GM19324 (cell line): ENCODE results near the gene CMAS.
"Not testable (repeated sequence)": the region's sequence is repeated elsewhere in the genome, so short reads cannot be mapped to it uniquely, and the experiment has no call there.

Experiments used
- ATAC-seq: cut with Tn5 transposase; IDR thresholded peaks from one replicate; pipeline ENCODE4 v1.9.1; 2021; ENCODE audit warnings: mild to moderate bottlenecking, moderate library complexity; ENCODE audit not compliant: unreplicated experiment, low FRiP score

Gene CMAS

DNA sequence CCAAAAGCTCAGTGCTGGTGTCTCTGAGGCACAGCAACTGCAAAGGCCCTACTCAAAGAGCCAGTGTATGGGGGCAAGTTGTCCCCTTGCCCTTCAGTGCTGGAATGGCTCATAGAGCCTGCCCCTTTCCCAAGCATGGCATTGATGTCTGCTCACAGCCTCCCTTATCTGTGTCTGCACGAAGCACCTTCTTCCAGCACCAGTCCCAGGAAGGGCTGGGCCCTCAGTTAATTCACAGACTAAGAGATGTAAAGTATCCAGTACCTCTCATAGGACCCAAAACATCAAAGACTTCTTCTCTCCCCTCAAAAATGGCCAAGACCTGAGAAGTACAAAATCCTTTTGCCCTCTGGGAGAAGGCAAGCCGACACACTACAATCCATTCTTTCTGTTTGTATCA is 1.6 kb upstream of the CMAS start:
- ATAC-seq: no peak

DNA sequence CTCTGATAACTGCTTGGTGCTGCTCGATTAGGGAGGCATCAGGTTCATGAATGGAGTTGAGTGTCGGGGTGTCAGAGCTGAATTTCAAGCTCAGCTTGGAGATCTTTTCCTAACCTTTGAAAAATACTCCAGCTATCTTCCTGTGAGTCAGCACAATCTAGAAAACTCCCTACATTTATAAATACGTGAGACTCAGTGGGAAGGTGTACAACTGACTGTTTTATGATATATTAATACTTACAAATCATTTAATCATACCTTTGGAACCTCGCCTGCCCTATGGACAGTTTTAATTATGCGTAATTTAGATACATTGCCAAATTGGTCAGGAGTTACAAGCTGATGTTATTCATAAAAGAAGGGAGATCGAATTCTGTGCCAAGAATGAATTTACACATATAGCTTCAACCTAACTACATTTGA is 961 bp downstream of the CMAS start:
- ATAC-seq: no peak

DNA sequence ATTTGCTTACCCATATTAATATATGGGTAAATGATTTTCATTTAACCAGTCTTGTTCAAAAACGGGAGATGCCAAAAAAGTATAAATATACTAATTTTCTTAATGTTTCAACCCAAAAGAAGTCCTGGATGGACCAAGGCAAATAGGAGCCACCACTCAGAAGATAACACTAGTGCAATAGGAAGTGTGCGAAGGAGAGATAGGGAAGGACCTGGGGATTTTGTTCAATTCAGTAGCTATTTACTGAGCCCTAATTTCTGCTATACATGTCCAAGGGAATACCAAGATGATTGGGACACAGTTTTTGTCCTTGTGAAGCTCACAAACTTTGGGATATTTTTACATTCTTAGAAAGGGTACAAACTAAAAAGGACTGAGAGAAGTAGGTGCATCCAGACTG is 1.5 kb downstream of the CMAS start:
- no peak for ATAC-seq

DNA sequence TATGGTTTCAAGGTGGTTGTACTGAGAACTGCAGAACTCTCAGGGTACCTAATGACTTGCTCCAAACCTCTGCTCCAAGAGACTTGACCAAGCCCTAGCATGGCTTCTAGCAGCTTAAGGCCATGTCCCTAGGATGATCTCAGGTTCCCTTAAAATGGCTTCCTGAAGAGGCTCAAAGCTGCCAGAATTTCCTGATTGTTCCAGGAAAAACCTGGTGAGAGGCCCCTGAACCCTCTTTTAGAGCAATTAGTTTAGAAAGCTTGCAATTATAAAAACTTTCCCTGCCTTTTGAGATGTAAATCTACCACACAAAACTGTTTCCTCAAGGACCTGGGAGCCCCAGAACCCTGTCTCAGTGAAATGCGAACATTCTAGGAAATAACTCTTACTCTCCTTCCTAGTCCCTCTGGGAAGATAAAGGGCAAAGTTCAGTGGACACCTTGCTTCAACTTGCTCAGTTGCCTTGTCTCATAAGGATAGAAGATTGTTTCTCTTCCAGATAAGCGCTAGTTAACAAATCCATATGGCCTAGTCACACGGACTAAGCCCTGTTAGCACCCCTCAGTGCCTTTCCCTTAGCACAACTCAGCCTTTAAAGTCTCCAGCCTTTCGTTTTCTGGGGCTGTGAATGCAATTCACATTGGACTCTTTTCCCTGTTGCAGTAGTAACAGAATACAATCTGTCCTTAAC is 2.5 kb downstream of the CMAS start:
- no peak for ATAC-seq

DNA sequence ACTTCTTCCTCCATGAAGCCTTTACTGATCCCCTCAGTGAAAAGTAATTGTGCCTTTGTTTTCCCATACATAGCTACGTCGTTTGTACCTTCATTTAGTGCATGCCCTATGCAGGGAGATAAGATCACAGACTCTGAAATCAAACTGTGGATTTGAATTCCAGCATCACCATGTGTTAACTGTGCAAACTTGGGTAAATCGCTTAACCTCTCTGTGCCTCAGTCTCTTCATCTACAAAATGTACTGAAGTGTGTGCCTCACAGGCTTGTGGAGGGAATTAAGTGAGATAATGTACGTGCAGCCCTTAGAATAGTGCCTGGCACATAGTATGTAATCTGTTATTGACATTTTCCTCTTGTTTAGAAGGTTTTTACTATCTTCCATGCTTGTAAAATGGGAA is 4.1 kb downstream of the CMAS start:
- ATAC-seq: no peak

DNA sequence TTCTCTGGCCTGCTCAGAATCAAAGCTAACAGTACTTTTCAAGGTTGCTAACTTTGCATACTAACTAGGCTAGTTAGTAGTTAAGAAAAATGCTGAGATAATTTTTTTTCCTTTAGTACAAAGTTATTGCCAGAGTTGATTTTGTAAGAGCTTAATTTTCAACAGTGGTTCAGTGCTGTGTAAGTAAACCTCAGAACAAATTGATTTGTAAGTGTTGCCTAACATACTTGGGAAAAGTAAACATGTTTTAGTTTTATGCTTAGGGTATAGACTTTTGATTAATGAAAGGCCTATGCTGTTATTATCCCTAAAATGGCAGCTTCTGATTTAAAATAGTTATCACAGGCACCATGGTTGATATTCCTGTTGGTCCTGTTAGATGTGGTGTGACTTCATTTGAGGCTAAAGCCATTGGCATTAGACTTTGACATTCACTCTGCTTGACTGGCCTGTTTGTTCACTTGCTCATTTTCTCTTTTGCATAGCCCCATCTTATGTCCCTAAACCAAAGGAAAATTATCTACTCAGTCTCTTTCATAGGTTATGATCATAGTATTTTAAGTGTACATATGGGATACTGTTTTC is 5.2 kb downstream of the CMAS start:
- no peak for ATAC-seq

DNA sequence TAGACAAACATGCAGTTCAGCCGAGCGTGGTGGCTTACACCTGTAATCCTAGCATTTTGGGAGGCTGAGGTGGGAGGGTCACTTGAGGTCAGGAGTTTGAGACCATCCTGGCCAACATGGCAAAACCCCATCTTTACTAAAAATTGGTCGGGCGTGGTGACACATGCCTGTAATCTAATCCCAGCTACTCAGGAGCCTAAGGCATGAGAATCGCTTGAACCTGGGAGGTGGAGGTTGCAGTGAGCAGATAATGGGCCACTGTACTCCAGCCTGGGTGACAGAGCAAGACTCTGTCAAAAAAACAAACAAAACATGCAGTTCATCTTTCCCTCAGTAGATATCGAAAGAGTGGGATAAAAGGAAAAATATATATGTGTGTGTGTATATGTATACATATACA is 7.0 kb downstream of the CMAS start:
- ATAC-seq: not testable (repeated sequence)

DNA sequence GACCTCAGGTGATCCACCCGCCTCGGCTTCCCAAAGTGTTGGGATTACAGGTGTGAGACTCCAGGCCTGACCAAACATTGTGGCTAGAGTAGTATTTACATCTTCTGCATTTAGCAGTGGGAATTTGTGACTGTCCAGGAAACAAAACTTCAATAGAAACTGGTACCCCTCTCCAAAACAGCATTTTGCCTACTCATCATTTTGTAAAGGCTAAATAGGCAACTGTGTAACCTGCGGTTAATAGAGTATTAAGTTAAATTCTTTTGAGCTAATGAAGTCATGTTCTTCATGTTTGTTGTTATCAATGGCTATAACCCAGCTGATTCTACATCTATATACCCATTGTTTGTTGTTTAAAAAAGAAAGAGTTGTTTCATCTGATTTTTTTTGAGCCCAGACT is 8.1 kb downstream of the CMAS start:
- no peak for ATAC-seq

DNA sequence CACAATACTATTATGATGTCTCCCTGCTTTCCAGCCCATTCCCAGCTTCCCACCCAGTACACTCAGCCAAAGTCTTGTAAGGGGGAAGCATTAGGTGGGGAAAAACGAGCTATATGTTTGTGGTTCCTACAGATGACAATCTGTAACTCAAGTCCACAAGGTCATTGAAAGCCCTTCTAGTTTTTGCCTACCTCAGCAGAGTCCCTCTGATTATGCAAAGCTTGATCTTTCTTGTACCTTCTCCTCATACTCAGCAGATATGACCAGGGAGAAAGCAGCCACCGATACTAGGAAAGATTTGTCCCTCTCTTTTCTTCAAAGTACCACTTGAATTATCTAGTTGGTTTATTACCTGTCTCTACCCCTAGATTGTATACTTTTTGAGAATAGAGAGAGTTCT is 10.6 kb downstream of the CMAS start:
- ATAC-seq: no peak

DNA sequence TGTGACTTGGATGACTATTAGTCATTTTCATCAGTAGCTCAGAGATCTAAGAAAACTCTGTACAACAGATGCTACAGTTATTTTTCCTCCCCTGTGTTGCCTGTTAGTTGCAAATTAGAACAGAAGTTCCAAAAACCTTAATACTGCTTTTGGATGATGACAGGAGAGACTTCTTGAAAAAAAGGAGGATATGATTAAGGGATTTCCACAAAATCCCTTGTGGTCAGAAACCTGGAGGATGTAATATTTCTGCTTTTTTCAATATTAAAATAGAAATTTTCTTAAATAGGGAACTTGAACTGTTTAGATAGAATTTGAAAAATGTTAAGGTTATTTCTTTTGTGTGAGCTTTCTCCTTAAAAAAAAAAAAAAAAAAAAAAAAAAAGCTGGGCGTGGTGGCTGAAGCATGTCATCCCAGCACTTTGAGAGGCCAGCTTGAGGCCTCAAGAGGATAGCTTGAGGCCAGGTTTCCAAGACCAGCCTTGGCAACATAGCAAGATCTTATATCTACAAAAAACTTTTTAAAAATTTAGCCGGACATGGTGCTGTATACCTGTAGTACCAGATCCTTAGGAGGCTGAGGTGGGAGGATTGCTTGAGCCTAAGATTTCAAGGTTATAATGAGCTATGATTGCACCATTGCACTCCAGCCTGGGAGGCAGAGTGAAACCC is 14.1 kb downstream of the CMAS start:
- ATAC-seq: no peak

DNA sequence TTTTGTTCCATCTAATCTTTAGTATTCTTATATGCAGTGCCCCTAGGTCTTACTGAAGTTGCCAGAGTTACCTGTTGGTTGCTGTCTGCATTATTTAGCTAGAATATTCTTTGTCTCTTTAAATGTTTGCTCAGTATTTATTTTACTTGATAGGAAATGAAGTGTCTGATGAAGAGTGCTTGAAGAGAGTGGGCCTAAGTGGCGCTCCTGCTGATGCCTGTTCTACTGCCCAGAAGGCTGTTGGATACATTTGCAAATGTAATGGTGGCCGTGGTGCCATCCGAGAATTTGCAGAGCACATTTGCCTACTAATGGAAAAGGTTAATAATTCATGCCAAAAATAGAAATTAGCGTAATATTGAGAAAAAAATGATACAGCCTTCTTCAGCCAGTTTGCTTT is 18.9 kb downstream of the CMAS start:
- no peak for ATAC-seq

DNA sequence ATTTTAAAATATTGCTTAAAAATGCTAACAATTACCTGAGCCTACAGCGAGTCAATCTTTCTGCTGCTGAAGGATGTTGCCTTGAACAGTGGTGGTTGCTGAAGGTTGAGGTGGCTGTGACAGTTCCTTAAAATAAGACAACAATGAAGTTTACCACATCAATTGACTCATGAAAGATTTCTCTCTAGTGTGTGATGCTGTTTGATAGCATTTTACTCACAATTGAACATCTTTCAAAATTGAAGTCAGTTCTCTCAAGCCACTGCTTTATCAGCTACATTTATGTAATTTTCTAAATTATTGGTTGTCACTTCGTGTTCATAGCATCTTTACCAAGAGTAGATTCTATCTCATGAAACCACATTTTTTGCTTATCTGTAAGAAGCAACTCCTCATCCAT is 20.3 kb downstream of the CMAS start:
- ATAC-seq: no peak

DNA sequence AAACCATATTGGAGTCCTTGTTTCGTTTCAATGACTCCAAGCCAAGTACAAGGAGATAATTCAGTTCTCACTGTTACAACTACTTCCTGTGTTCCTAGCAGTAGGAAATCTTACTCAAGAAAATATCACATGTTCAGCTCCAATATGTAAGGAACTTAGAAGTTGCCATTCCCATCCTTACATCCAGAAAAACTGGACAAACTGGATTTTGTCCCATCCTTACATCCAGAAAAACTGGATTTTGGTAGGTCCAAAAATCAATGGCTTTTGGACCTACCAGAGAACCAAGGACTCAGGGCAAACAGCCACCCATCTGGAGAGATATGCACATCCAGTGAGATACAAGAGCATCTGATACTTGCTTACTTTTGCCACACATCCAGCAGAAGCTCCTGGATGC is 23.8 kb downstream of the CMAS start:
- no peak for ATAC-seq

DNA sequence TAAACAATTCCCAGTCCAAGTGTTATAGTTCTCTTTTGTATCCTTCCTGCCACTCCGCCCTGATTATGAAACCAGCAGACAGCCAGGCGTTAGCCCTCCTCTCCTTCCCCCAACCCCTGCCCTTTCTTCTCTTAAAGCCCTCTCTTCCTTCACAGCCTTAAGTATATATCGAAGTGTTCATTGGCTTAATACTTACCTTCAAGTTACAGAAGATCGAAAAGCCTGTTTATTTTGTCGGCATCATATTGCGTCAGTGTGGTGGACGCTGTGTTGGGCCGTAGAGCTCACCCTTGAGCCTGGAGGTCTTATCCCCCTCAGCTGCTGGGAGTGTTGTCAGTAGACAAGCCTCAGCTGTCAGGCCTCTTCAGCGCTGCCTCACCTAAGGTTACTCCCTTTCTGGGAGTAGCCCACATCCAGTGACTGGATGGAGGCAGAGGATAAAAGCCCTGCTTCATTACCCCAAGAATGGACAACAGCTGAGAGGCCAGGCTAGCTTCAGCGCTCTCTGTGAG is 36.2 kb downstream of the CMAS start:
- no peak for ATAC-seq

DNA sequence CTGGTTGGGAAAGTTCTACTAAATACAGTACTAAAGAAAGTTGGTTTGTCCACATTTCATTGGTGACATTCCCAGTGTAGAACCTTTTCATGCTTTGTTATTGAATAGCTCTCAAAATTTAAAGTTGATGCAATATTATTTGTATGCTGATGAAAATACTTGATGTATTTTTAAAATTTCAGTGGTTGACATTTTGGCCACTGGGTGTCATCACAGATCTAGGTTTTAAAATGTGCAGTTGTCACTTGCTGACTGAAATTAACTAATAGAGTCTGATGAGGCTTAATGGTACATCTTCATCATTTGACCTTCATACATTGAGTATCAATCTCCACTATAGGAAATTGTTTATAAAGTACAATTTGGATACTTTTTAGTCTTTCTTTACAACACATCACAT is 37.1 kb downstream of the CMAS start:
- no peak for ATAC-seq

DNA sequence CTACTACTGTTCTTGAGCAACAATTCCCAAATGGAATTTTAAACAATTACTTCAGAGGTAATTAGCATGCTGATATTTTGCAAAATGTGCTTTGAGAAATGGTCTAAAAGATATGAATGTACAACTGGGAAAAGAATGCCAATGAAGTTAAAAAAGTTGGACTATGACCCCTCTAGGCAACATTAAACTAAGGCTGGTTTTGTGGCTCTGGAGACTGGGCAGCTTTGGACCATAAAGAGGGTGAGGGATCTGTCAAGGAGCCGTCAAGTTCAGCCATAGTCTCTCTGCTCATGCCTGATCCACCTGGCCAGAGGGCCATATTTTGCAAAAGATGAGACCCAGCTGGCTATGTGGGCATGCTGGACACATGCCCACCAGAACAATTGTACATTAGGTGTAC is 38.8 kb downstream of the CMAS start:
- ATAC-seq: no peak

DNA sequence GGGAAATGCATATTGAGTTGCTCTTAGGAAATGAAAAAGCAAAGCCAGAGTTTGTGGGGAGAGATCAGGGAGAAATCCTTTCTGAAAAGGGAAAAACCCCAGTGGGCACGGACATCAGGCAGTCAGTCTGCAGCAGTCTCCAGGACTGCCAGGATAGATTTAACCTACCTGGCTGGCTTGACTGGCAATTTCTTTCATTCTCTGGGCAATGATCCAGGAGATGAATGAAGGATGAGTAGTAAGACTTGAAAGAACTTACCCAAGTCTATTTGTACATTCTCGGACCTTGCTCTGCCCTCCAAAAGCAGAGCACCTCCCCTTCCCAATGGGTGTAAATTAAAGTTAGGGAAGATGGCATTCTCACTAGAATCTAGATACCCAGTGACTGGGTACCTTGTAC is 42.9 kb downstream of the CMAS start:
- no peak for ATAC-seq

DNA sequence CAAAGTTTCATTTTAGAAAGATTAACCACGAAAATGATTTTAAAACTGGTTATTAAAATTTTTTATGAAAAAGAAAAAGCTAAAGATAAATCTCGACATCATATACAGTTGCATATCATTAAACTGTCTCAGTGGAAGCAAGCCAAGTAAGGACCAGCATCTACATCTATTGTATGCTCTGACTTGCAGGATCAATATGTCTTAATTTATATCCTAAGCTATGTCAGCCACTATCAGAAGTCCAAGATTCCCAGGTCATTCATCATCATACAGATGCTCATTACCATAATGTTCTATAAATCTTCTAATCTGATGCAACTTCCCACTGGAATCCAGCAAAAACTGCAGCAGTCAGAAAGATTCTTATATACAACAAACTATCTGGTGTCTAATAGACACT is 43.5 kb downstream of the CMAS start:
- no peak for ATAC-seq

DNA sequence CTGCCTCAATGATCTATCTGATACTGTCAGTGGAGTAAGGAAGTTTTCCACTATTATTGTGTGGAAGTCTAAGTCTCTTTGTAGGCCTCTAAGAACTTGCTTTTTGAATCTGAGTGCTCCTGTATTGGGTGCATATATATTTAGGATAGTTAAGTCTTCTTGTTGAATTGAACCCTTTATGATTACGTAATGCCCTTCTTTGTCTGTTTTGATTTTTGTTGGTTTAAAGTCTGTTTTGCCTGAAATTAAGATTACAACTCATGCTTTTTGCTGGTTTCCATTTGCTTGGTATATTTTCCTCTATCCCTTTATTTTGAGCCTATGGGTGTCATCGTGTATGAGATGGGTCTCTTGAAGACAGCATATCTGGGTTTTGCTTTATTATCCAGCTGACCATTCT is 53.0 kb downstream of the CMAS start:
- not testable (repeated sequence) for ATAC-seq

DNA sequence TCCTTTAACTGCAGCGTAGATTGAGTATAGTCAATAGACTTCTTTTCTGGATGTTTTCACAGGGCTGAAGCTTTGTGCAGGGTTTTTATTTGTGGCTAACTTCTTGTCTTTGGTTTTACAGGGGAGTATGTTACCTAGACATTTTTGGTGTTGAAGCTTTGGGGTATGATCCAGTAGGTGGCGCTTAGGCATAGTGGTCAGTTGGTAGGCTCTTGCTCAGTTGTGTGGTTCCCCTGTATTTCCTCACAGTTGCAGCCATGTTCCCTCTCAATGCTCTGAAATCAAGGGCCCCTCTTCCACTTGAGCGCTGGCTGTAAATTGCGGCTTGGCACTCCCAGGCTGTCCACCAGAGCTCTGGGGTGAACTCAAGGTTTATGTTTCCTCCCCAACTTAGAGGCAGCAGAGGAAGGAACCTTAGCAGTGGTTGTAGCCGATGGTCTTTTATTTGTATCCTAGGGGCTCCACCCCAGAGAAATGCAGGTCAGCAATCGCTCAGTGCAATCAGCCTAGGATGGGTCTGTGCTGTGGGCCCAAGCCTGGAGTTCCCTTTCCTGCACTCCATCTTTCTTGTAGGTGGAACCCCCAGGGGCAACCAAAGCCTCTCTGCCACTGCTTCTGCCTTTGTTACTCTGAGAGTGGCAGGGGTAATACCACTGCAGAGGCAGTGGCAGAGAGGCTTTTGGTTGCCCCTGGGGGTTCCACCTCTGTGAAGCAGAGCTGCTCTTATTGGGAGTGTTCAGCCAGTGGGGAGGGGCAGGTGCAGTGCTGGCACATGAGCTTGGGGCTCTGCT is 55.1 kb downstream of the CMAS start:
- ATAC-seq: peak; percentile 60

DNA sequence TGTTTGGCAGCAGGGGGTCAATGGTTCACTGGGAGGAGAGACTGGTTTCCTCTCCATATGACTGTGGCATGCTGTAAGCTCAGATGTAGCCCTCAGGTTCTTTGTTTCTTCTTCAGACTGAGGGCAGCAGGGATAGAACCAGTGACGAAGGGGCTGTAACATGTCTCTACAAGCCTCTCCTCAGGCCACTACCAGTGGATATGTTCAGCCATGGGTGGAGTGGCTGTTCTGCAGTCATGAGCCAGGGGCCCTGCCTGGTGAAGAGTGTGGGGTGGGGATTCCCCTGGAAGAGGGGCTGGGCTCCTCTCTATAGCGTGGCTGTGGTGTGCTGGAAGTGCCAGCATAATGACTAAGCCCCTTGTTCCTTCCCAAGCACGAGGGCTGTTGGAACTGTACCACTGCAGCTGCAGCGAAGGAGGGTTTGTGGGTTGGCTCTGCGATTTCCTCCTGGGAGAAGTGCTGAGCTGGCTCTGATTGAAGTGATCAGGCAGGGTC is 55.8 kb downstream of the CMAS start:
- ATAC-seq: peak; percentile 33
